Suprapubic skin (tissue), 4 donors: ENCODE results near the gene GTSE1. TPM values are rescaled to one million over a fixed set of nuclear protein-coding genes. Genes with fewer than 3 reads are reported as not detected.

Experiments
- DNase-seq, 2 donors: peaks; one replicate each; pipeline ENCODE4 v3.0.0-alpha.2; 2019; ENCODE audit warnings: low spot score in 2 of 2
- H3K27ac ChIP-seq: fragments of 200-600 bp; sonication (generic); one replicate; pipeline ENCODE4 v1.5.1; 2019
- H3K27me3 ChIP-seq: fragments of 200-600 bp; sonication (generic); one replicate; pipeline ENCODE4 v1.5.1; 2019
- H3K36me3 ChIP-seq: fragments of 200-600 bp; sonication (generic); one replicate; pipeline ENCODE4 v1.5.1; 2019
- H3K4me1 ChIP-seq: fragments of 200-600 bp; sonication (generic); one replicate; pipeline ENCODE4 v1.5.1; 2019
- H3K4me3 ChIP-seq: fragments of 200-600 bp; sonication (generic); one replicate; pipeline ENCODE4 v1.5.1; 2019; ENCODE audit warnings: mild to moderate bottlenecking
- H3K9me3 ChIP-seq: fragments of 200-600 bp; sonication (generic); one replicate; pipeline ENCODE4 v1.5.1; 2019
- CTCF ChIP-seq, 2 donors: fragments of 200-600 bp in 1 of 2; fragments of 450-650 bp in 1 of 2; sonication (generic) in 1 of 2; IDR thresholded peaks; one replicate each; pipeline ENCODE4 v1.5.1; 2016 to 2019; ENCODE audit warnings: antibody characterized with exemption in 2 of 2, mild to moderate bottlenecking in 1 of 2, moderate library complexity in 1 of 2
- EP300 ChIP-seq: sonication (generic); formaldehyde crosslinking; IDR thresholded peaks from one replicate; pipeline ENCODE4 v1.6.1; 2017; ENCODE audit warnings: antibody characterized with exemption
- POLR2A ChIP-seq, 2 donors: fragments of 450-650 bp; IDR thresholded peaks; one replicate each; pipeline ENCODE4 v1.6.1; 2017; ENCODE audit warnings: antibody characterized with exemption in 2 of 2, mild to moderate bottlenecking in 2 of 2, moderate library complexity in 2 of 2
- POLR2AphosphoS5 ChIP-seq, 3 donors: sonication (generic); formaldehyde crosslinking; IDR thresholded peaks; one replicate each; pipeline ENCODE4 v1.6.1; 2017; ENCODE audit warnings: antibody characterized with exemption in 3 of 3
- WGBS: methylation state at CpG from one replicate; pipeline ENCODE4 v1.1.5; 2018; 5-methylcytosine and 5-hydroxymethylcytosine counted together
- total RNA-seq, 4 donors: library from RNA; depleted of rRNA; stranded (reverse); fragments of >200 nt; gene quantifications; one replicate each; pipeline ENCODE4 v1.1.0, GENCODE V29; 2016

Gene GTSE1
- total RNA-seq, 4 donors from 2014 or later = 0.76 to 2.2 (median 1.8) TPM

GRCh38 chr22:46327691-46328465 lies 31.2 kb downstream of the GTSE1 start:
- 93% methylated on average over 11 of the region's 13 CpGs for WGBS
- no peaks in the 10 kb centered on the region for H3K27me3 ChIP-seq
- no peaks in the 10 kb centered on the region for H3K36me3 ChIP-seq
- H3K4me3 ChIP-seq = no peak overlapping the region
- H3K9me3 ChIP-seq = no peaks in the 10 kb centered on the region
- no peak overlapping the region for H3K27ac ChIP-seq
- DNase-seq = no peak
- TF ChIP-seq POLR2A (IDR thresholded peaks at IDR 0.05) (no peak), EP300 (no peak), POLR2AphosphoS5 (IDR thresholded peaks at IDR 0.05) (no peak), CTCF (IDR thresholded peaks at IDR 0.05) (no peak)
- no peaks in the 10 kb centered on the region for H3K4me1 ChIP-seq

GRCh38 chr22:46328797-46329196 lies 32.1 kb downstream of the GTSE1 start:
- no peak for TF ChIP-seq POLR2AphosphoS5 (IDR thresholded peaks at IDR 0.05)
- TF ChIP-seq EP300 = no peak
- TF ChIP-seq CTCF (IDR thresholded peaks at IDR 0.05) = no peak
- no peak for TF ChIP-seq POLR2A (IDR thresholded peaks at IDR 0.05)
- DNase-seq = no peak
- Histone ChIP-seq H3K27ac (no peak overlapping the region), H3K4me3 (no peak overlapping the region), H3K9me3 (no peaks in the 10 kb centered on the region), H3K27me3 (no peaks in the 10 kb centered on the region), H3K36me3 (no peaks in the 10 kb centered on the region), H3K4me1 (no peaks in the 10 kb centered on the region)
- WGBS = 96% methylated on average over 11 of the region's 11 CpGs

GRCh38 chr22:46329616-46330015 lies 32.9 kb downstream of the GTSE1 start:
- no peak overlapping the region for H3K4me3 ChIP-seq
- no peaks in the 10 kb centered on the region for H3K27me3 ChIP-seq
- peaks cover under 1% of the 10 kb centered on the region for H3K4me1 ChIP-seq
- H3K9me3 ChIP-seq = no peaks in the 10 kb centered on the region
- WGBS = 94% methylated on average over 5 of the region's 8 CpGs
- DNase-seq = no peak
- no peaks in the 10 kb centered on the region for H3K36me3 ChIP-seq
- no peak overlapping the region for H3K27ac ChIP-seq
- no peak for TF ChIP-seq EP300

- peaks cover 6% of the 10 kb centered on the region for H3K4me1 ChIP-seq
- no peak for DNase-seq
- no peaks in the 10 kb centered on the region for H3K27me3 ChIP-seq
- TF ChIP-seq EP300 = no peak
- no peak for TF ChIP-seq POLR2AphosphoS5 (IDR thresholded peaks at IDR 0.05)
- TF ChIP-seq CTCF (IDR thresholded peaks at IDR 0.05) = no peak
- TF ChIP-seq POLR2A (IDR thresholded peaks at IDR 0.05) = no peak
- H3K4me3 ChIP-seq = no peak overlapping the region
- H3K9me3 ChIP-seq = no peaks in the 10 kb centered on the region
- H3K36me3 ChIP-seq = no peaks in the 10 kb centered on the region
- no peak overlapping the region for H3K27ac ChIP-seq
- 86% methylated on average over 4 of the region's 4 CpGs for WGBS
These were observed 33.8 kb downstream of the GTSE1 start for GRCh38 chr22:46330426-46330825.

GRCh38 chr22:46331496-46331895 lies 34.8 kb downstream of the GTSE1 start:
- TF ChIP-seq EP300 = no peak
- no peak for TF ChIP-seq POLR2A (IDR thresholded peaks at IDR 0.05)
- no peak for TF ChIP-seq CTCF (IDR thresholded peaks at IDR 0.05)
- no peak for TF ChIP-seq POLR2AphosphoS5 (IDR thresholded peaks at IDR 0.05)
- Histone ChIP-seq H3K9me3 (no peaks in the 10 kb centered on the region), H3K4me3 (no peak overlapping the region), H3K27me3 (no peaks in the 10 kb centered on the region), H3K27ac (no peak overlapping the region), H3K36me3 (no peaks in the 10 kb centered on the region), H3K4me1 (peaks cover 9% of the 10 kb centered on the region)
- no peak for DNase-seq
- WGBS = 97% methylated on average over 14 of the region's 23 CpGs
